H1 (cell line): Measurements from ENCODE around the gene ANO2. TPM values are rescaled to one million over a fixed set of nuclear protein-coding genes. Genes with fewer than 3 reads are reported as not detected.
A peak's percentile ranks its signal among the peaks of the same experiment; 100 is the strongest.

Experiments used
- CTCF ChIA-PET: fragments of 300-600 bp; sonication (Branson Sonifier 250); formaldehyde crosslinking; loops from one replicate; lab custom pipeline; 2021; ENCODE audit not compliant: partially characterized antibody; lab: Charles Lee
- POLR2A ChIA-PET: fragments of 300-600 bp; sonication (Branson Sonifier 250); formaldehyde crosslinking; loops from one replicate; lab custom pipeline; 2021; ENCODE audit warnings: inconsistent platforms; ENCODE audit not compliant: partially characterized antibody; lab: Charles Lee
- DNase-seq, 2 experiments: peaks; one replicate each; pipeline versions ENCODE4 v3.0.0 to v3.0.0-alpha.2; 2010 to 2022; ENCODE audit warnings: low spot score in 2 of 2, low read depth in 1 of 2, mixed read lengths in 1 of 2
- FAIRE-seq: peaks from 2 replicates; lab custom pipeline; 2011; peaks lifted over from hg19 to GRCh38; lab: Jason Lieb, UNC
- H2AFZ ChIP-seq: 2 replicates; pipeline ENCODE4 v1.8.1; 2012; ENCODE audit warnings: low read length, inconsistent platforms
- H2AK5ac ChIP-seq: 2 replicates; pipeline ENCODE4 v1.6.1; 2013; ENCODE audit warnings: low read depth, low read length
- H2BK120ac ChIP-seq: replicated peaks from 2 replicates; pipeline ENCODE3; 2013; ENCODE audit warnings: low read depth, low read length, inconsistent platforms
- H2BK12ac ChIP-seq: 2 replicates; pipeline ENCODE4 v1.6.1; 2013; ENCODE audit warnings: low read depth, low read length
- H2BK15ac ChIP-seq: 2 replicates; pipeline ENCODE4 v1.6.1; 2013; ENCODE audit warnings: low read length
- H2BK20ac ChIP-seq: 2 replicates; pipeline ENCODE4 v1.6.1; 2013; ENCODE audit warnings: low read length
- H2BK5ac ChIP-seq: 2 replicates; pipeline ENCODE4 v1.6.1; 2013; ENCODE audit warnings: low read depth, low read length
- H3K14ac ChIP-seq: 2 replicates; pipeline ENCODE4 v1.6.1; 2013; ENCODE audit warnings: inconsistent platforms; ENCODE audit not compliant: insufficient read length
- H3K18ac ChIP-seq: 2 replicates; pipeline ENCODE4 v1.6.1; 2013; ENCODE audit warnings: low read length; ENCODE audit errors: extremely low read depth
- H3K23ac ChIP-seq: 2 replicates; pipeline ENCODE4 v1.6.1; 2013; ENCODE audit warnings: inconsistent platforms; ENCODE audit not compliant: insufficient read length
- H3K23me2 ChIP-seq: 2 replicates; pipeline ENCODE4 v1.6.1; 2013; ENCODE audit warnings: low read depth, low read length
- H3K27ac ChIP-seq: 2 replicates; pipeline ENCODE4 v1.6.1; 2011; ENCODE audit warnings: low read depth, low read length, inconsistent platforms
- H3K27me3 ChIP-seq, 4 experiments: replicated peaks in 1 of 4; 1 replicate in 1 of 4; 2 replicates in 3 of 4; pipeline versions ENCODE4 v1.6.1 to v1.8.1; 2011 to 2013; ENCODE audit warnings: low read length in 3 of 4, mild to moderate bottlenecking in 3 of 4, inconsistent platforms in 2 of 4, mixed read lengths in 2 of 4, moderate library complexity in 1 of 4; ENCODE audit not compliant: control insufficient read depth in 3 of 4, insufficient read depth in 3 of 4; ENCODE audit errors: extremely low read depth in 1 of 4
- H3K36me3 ChIP-seq, 4 experiments: 2 replicates each; pipeline versions ENCODE4 v1.6.1 to v1.8.1; 2011 to 2013; ENCODE audit warnings: mild to moderate bottlenecking in 4 of 4, low read length in 3 of 4, moderate library complexity in 2 of 4, control low read depth in 1 of 4, inconsistent platforms in 1 of 4; ENCODE audit not compliant: insufficient read depth in 4 of 4, control insufficient read depth in 2 of 4
- H3K4ac ChIP-seq: replicated peaks from 2 replicates; pipeline ENCODE3; 2013; ENCODE audit warnings: low read length, low read depth, mixed read lengths, inconsistent platforms; ENCODE audit not compliant: insufficient read length
- H3K4me1 ChIP-seq, 4 experiments: replicated peaks in 1 of 4; 1 replicate in 1 of 4; 2 replicates in 3 of 4; pipeline versions ENCODE4 v1.6.1 to v1.8.1; 2011 to 2013; ENCODE audit warnings: low read length in 3 of 4, inconsistent platforms in 2 of 4, mixed read lengths in 1 of 4; ENCODE audit not compliant: insufficient read depth in 4 of 4, control insufficient read depth in 3 of 4
- H3K4me2 ChIP-seq, 2 experiments: 2 replicates each; pipeline versions ENCODE4 v1.6.1 to v1.8.1; 2011 to 2013; ENCODE audit warnings: low read depth in 2 of 2, low read length in 2 of 2, control low read depth in 1 of 2, inconsistent platforms in 1 of 2, mild to moderate bottlenecking in 1 of 2; ENCODE audit not compliant: insufficient read depth in 1 of 2
- H3K4me3 ChIP-seq, 4 experiments: fragments of 200-600, 300-600 bp in 1 of 4; sonication (generic), shearing (Covaris generic), sonication (Bioruptor Twin) in 1 of 4; 2 replicates each; pipeline versions ENCODE4 v1.5.1 to v1.8.1; 2011 to 2016; ENCODE audit warnings: low read length in 4 of 4, low read depth in 3 of 4, control low read depth in 2 of 4, inconsistent platforms in 2 of 4, mild to moderate bottlenecking in 2 of 4, mixed read lengths in 1 of 4, moderate library complexity in 1 of 4; ENCODE audit not compliant: insufficient read depth in 2 of 4; ENCODE audit errors: extremely low read depth in 1 of 4
- H3K56ac ChIP-seq: replicated peaks from 2 replicates; pipeline ENCODE3; 2013; ENCODE audit warnings: low read depth, mild to moderate bottlenecking, mixed read lengths, low read length, inconsistent platforms; ENCODE audit not compliant: insufficient read length
- H3K79me1 ChIP-seq: 2 replicates; pipeline ENCODE4 v1.6.1; 2013; ENCODE audit warnings: low read depth, low read length, control low read depth
- H3K79me2 ChIP-seq, 2 experiments: 2 replicates each; pipeline versions ENCODE4 v1.6.1 to v1.8.1; 2012 to 2013; ENCODE audit warnings: low read length in 2 of 2, mild to moderate bottlenecking in 2 of 2, inconsistent platforms in 1 of 2; ENCODE audit not compliant: insufficient read depth in 2 of 2, control insufficient read depth in 1 of 2
- H3K9ac ChIP-seq, 4 experiments: replicated peaks in 1 of 4; 1 replicate in 1 of 4; 2 replicates in 3 of 4; pipeline versions ENCODE4 v1.6.1 to v1.8.1; 2011 to 2013; ENCODE audit warnings: low read depth in 3 of 4, low read length in 3 of 4, control low read depth in 2 of 4, mild to moderate bottlenecking in 2 of 4, moderate library complexity in 2 of 4, inconsistent platforms in 1 of 4; ENCODE audit errors: extremely low read depth in 1 of 4
- H3K9me3 ChIP-seq, 2 experiments: 2 replicates each; pipeline versions ENCODE4 v1.6.1 to v1.8.1; 2012 to 2013; ENCODE audit warnings: mild to moderate bottlenecking in 2 of 2, moderate library complexity in 2 of 2, control low read depth in 1 of 2, inconsistent platforms in 1 of 2, low read depth in 1 of 2, low read length in 1 of 2, mixed read lengths in 1 of 2; ENCODE audit not compliant: insufficient read depth in 2 of 2
- H4K20me1 ChIP-seq, 2 experiments: replicated peaks in 1 of 2; 2 replicates each; pipeline versions ENCODE3 to v1.8.1; 2011 to 2013; ENCODE audit warnings: inconsistent platforms in 2 of 2, low read length in 2 of 2, mild to moderate bottlenecking in 1 of 2; ENCODE audit not compliant: insufficient read depth in 2 of 2, control insufficient read depth in 1 of 2
- H4K5ac ChIP-seq: 2 replicates; pipeline ENCODE4 v1.6.1; 2013; ENCODE audit warnings: low read length, low read depth, mixed read lengths, inconsistent platforms; ENCODE audit not compliant: insufficient read length
- H4K8ac ChIP-seq: 2 replicates; pipeline ENCODE4 v1.8.0; 2013; ENCODE audit warnings: mild to moderate bottlenecking, moderate library complexity, low read length, inconsistent platforms; ENCODE audit not compliant: insufficient read depth; ENCODE audit errors: extremely low read depth
- H4K91ac ChIP-seq: replicated peaks from 2 replicates; pipeline ENCODE3; 2013; ENCODE audit warnings: low read length, mixed read lengths, inconsistent platforms; ENCODE audit not compliant: insufficient read length
- CBX5 ChIP-seq: fragments of 300-800, 300-1000 bp; sonication (generic); IDR thresholded peaks from 2 replicates; pipeline ENCODE4 v1.7.1; 2016; ENCODE audit warnings: antibody characterized with exemption, low read length, low read depth
- NANOG ChIP-seq: IDR thresholded peaks from 2 replicates; pipeline ENCODE4 v1.6.1; 2011; ENCODE audit warnings: low read length, low read depth, mild to moderate bottlenecking, inconsistent platforms; ENCODE audit not compliant: insufficient read depth, poor library complexity, severe bottlenecking
- RAD21 ChIP-seq, 2 experiments: IDR thresholded peaks in 1 of 2; conservative IDR thresholded peaks in 1 of 2; 2 replicates each; pipeline ENCODE4 v1.6.1; 2011; ENCODE audit warnings: low read depth in 2 of 2, low read length in 2 of 2, improper control_type of control experiment in 1 of 2, inconsistent platforms in 1 of 2, mild to moderate bottlenecking in 1 of 2, moderate library complexity in 1 of 2
- WGBS, 2 experiments: shearing (Covaris generic) in 1 of 2; methylation state at CpG; one replicate each; pipeline versions ENCODE4 v1.1.6 to v1.1.7; 2013 to 2015; ENCODE audit warnings: low lambda C conversion rate in 2 of 2, mixed read lengths in 2 of 2, inconsistent platforms in 1 of 2, low coverage in 1 of 2, missing lambda C conversion rate in 1 of 2; ENCODE audit not compliant: insufficient replicate concordance in 2 of 2, insufficient coverage in 1 of 2, insufficient read length in 1 of 2; ENCODE audit errors: extremely low coverage in 1 of 2, missing lambda C conversion rate in 1 of 2; 5-methylcytosine and 5-hydroxymethylcytosine counted together
- polyA plus RNA-seq, 7 experiments: library from polyadenylated mRNA; depleted of rRNA in 3 of 7; stranded (reverse) in 5 of 7; unstranded in 2 of 7; fragments of >200 nt in 5 of 7; fragments of 200-250 nt in 2 of 7; gene quantifications; 1 replicate in 5 of 7; 2 replicates in 1 of 7; 4 replicates in 1 of 7; pipeline versions ENCODE4 v1.2.1 to v1.2.3, GENCODE V29; 2011 to 2013; ENCODE audit warnings: missing spikeins in 2 of 7, mixed read lengths in 2 of 7
- total RNA-seq: library from RNA; stranded (reverse); fragmentation: NEBNext Ultra II Directional; extraction: Animal tissue kit (Norgen Biotek cat#: 25700); gene quantifications from 2 replicates; pipeline ENCODE4 v1.2.1, GENCODE V29; 2021
- TF ChIP-seq, protein P1 (sequence below), 3 experiments: IDR thresholded peaks; 1 replicate in 2 of 3; 2 replicates in 1 of 3; pipeline versions ENCODE4 v1.5.1 to v1.6.1; 2011; ENCODE audit warnings: low read length in 3 of 3, mild to moderate bottlenecking in 3 of 3, inconsistent platforms in 2 of 3, low read depth in 1 of 3, moderate library complexity in 1 of 3; ENCODE audit not compliant: insufficient read depth in 1 of 3; ENCODE audit errors: control extremely low read depth in 1 of 3

The ANO2 gene
- total and polyA plus RNA-seq, 2 of the 8 experiments (the other 6 are each of a cell fraction or from before 2014, with no cell fraction given): 1.9 to 5.5 TPM

DNA sequence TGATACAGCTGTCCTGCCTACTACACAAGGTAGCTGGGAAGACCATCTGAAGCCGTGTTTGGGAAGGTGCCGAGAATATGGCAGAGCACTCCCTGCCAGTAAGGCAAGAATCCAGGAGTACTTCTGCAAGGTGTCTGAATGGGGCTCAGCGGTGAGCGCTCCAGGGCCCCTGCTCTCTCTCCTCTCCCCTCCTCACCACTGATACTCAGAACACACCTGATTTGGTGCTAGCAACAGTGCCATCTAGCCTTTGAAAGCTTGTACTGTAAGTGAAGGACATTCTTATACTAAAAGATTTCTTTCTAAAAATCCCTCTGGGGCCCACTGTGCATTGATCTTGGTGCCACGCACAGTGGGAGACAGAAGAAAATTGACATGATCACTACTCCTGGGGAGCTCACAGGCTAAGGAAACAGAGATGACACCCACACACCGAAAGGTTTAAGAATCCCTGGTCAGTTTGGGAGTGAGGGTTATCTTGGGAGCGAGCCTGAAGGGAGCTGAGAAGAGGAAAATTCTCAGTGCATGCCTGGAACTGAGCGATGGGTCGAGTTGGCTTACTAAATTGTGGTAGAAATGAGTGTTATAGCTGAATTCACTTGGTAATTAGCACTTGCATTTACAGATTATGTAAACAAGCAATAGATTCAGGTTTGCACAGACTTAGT lies 296.2 kb downstream of the ANO2 start:
- H3K23me2 ChIP-seq: no peaks in the 10 kb centered on the region
- H2BK20ac ChIP-seq: no peak overlapping the region
- ChIA-PET POLR2A (no interaction called here), CTCF (interaction anchor here (0.6 to 4.1 kb wide), 70 partner anchors 9 to 832 kb away, joined by 3 to 32 read pairs (median 5); partner anchors contain the start of gene NTF3)
- peak overlapping the region; percentile 10 to 16; a peak in 2 of 4 replicates for H3K4me2 ChIP-seq
- H3K4me3 ChIP-seq: no peak overlapping the region
- no peaks in the 10 kb centered on the region; a peak in 1 of 7 replicates for H3K4me1 ChIP-seq
- peaks cover 0 to 2% of the 10 kb centered on the region in 2 experiments; a peak in 1 of 4 replicates for H3K9me3 ChIP-seq
- no peak overlapping the region for H2BK120ac ChIP-seq
- H2BK5ac ChIP-seq: no peak overlapping the region
- peak; percentile 94 for FAIRE-seq
- H3K9ac ChIP-seq: no peak overlapping the region
- no peaks in the 10 kb centered on the region for H3K36me3 ChIP-seq
- 48% methylated on average over 9 of the region's 9 CpGs; no CpG with 5 or more reads in 1 of the 2 experiments for WGBS, 2 experiments
- DNase-seq: peak; percentile 43 to 52
- H4K5ac ChIP-seq: no peak overlapping the region
- no peak overlapping the region for H4K91ac ChIP-seq
- no peak overlapping the region for H3K23ac ChIP-seq
- no peak overlapping the region for H3K27ac ChIP-seq
- TF ChIP-seq, protein P1, sequence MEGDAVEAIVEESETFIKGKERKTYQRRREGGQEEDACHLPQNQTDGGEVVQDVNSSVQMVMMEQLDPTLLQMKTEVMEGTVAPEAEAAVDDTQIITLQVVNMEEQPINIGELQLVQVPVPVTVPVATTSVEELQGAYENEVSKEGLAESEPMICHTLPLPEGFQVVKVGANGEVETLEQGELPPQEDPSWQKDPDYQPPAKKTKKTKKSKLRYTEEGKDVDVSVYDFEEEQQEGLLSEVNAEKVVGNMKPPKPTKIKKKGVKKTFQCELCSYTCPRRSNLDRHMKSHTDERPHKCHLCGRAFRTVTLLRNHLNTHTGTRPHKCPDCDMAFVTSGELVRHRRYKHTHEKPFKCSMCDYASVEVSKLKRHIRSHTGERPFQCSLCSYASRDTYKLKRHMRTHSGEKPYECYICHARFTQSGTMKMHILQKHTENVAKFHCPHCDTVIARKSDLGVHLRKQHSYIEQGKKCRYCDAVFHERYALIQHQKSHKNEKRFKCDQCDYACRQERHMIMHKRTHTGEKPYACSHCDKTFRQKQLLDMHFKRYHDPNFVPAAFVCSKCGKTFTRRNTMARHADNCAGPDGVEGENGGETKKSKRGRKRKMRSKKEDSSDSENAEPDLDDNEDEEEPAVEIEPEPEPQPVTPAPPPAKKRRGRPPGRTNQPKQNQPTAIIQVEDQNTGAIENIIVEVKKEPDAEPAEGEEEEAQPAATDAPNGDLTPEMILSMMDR (IDR thresholded peaks at IDR 0.05; ENCODE audit: control extremely low read depth in 1 of 3, insufficient read depth in 1 of 3, low read depth in 1 of 3, low read length in 3 of 3): peak in 2 of 3 experiments; percentile 71 to 76; a peak in 3 of 4 replicates
- TF ChIP-seq NANOG: peak; percentile 25
- peak; percentile 81 to 85 for TF ChIP-seq RAD21 (IDR thresholded peaks at IDR 0.05 in 1 of 2, conservative IDR thresholded peaks at IDR 0.05 in 1 of 2; ENCODE audit: low read depth in 2 of 2, low read length in 2 of 2)
- no peak for TF ChIP-seq CBX5
- H3K79me2 ChIP-seq: no peaks in the 10 kb centered on the region
- no peak overlapping the region for H4K8ac ChIP-seq
- H2BK15ac ChIP-seq: no peak overlapping the region
- no peak overlapping the region for H3K4ac ChIP-seq
- H3K14ac ChIP-seq: no peak overlapping the region
- H3K27me3 ChIP-seq: no peaks in the 10 kb centered on the region
- H3K18ac ChIP-seq: no peak overlapping the region
- no peak overlapping the region for H2BK12ac ChIP-seq
- H3K79me1 ChIP-seq: no peaks in the 10 kb centered on the region
- H3K56ac ChIP-seq: no peak overlapping the region
- H4K20me1 ChIP-seq: no peaks in the 10 kb centered on the region
- H2AK5ac ChIP-seq: no peak overlapping the region
- H2AFZ ChIP-seq: no peak overlapping the region
